ENCODE data around the gene SLC7A1.

- TF ChIP-seq CTCF (conservative IDR thresholded peaks at IDR 0.05; ENCODE audit: low read length): no peak
- no peak for TF ChIP-seq EZH2phosphoT487 (IDR thresholded peaks at IDR 0.05; ENCODE audit: borderline replicate concordance, low read depth, low read length)
These were observed 115.6 kb downstream of the SLC7A1 start for GRCh38 chr13:29479716-29480492.
